Measurements from ENCODE around the gene GPR149. TPM values are rescaled to one million over a fixed set of nuclear protein-coding genes. Genes with fewer than 3 reads are reported as not detected.

The GPR149 gene
- total RNA-seq, 1 experiment from 2014 or later = not detected

- no peaks in the 10 kb centered on the region for H3K23me2 ChIP-seq (ENCODE audit: insufficient read length, low read depth, low read length, poor library complexity, severe bottlenecking)
These were observed 8.9 kb downstream of the GPR149 start for GRCh38 chr3:154421083-154421482.

More at GRCh38 chr3:154421083-154421482, 8.9 kb downstream of the GPR149 start:
- Mint-ChIP-seq H3K9me3 (no peaks in the 10 kb centered on the region; a peak in 1 of 5 replicates), H3K27me3 (ENCODE audit: low read depth) (peaks cover 12% of the 10 kb centered on the region), H3K4me3 (no peak overlapping the region), H3K4me1 (no peaks in the 10 kb centered on the region), H3K27ac (no peak overlapping the region), H3K36me3 (ENCODE audit: insufficient read depth in 1 of 3, low read depth in 3 of 3) (0 out of 7 replicates have a peak, but pooled peaks cover 0 to 3% (median 0%) of the 10 kb centered on the region in 3 experiments)
- H2AFZ ChIP-seq (ENCODE audit: low read length) = no peak overlapping the region
- no peak overlapping the region for H3K56ac ChIP-seq (ENCODE audit: insufficient read length, low read depth, low read length)
- no peak overlapping the region for H3K18ac ChIP-seq (ENCODE audit: insufficient read length, low read depth, low read length)
- H2BK15ac ChIP-seq (ENCODE audit: low read depth, low read length) = no peak overlapping the region
- H3K4ac ChIP-seq (ENCODE audit: low read depth, low read length) = no peak overlapping the region
- no peak overlapping the region for H3K27ac ChIP-seq (ENCODE audit: insufficient read length, low read depth, low read length)
- no peak overlapping the region for H2BK20ac ChIP-seq (ENCODE audit: low read depth, low read length, poor library complexity, severe bottlenecking)
- H3K9ac ChIP-seq (ENCODE audit: extremely low read depth, insufficient read length, low read length) = no peak overlapping the region
- DNase-seq = peak; percentile 23
- H3K4me2 ChIP-seq (ENCODE audit: insufficient read depth, insufficient read length, low read length) = no peak overlapping the region
- no CpG with 5 or more reads among the region's 3 CpGs for WGBS (ENCODE audit: extremely low coverage, insufficient read length, low lambda C conversion rate)
- H3K23ac ChIP-seq (ENCODE audit: insufficient read length, low read depth, low read length) = no peak overlapping the region
- no peaks in the 10 kb centered on the region for H3K9me3 ChIP-seq (ENCODE audit: control insufficient read depth, low read depth, low read length)
- no peak overlapping the region for H2BK12ac ChIP-seq (ENCODE audit: insufficient read length, low read depth, low read length)
- H4K20me1 ChIP-seq (ENCODE audit: control insufficient read depth, insufficient read depth, insufficient read length) = no peaks in the 10 kb centered on the region
- no peak overlapping the region for H4K91ac ChIP-seq (ENCODE audit: insufficient read length, low read depth, low read length)
- TF ChIP-seq CTCF (conservative IDR thresholded peaks at IDR 0.05) = no peak
- no peaks in the 10 kb centered on the region for H3K79me1 ChIP-seq (ENCODE audit: insufficient read depth, low read depth, low read length, poor library complexity, severe bottlenecking)
- H3T11ph ChIP-seq (ENCODE audit: low read length) = no peak overlapping the region
- H4K5ac ChIP-seq (ENCODE audit: insufficient read length, low read depth, low read length) = no peak overlapping the region
- no peak overlapping the region for H4K8ac ChIP-seq (replicated peaks; ENCODE audit: insufficient read length, low read depth, low read length)
- no peak overlapping the region for H2AK5ac ChIP-seq (ENCODE audit: insufficient read length, low read length)
- H2BK5ac ChIP-seq (ENCODE audit: insufficient read length, low read length) = no peak overlapping the region
- no peaks in the 10 kb centered on the region for H3K27me3 ChIP-seq (ENCODE audit: insufficient read depth, low read length)
- no peaks in the 10 kb centered on the region for H3K79me2 ChIP-seq (ENCODE audit: insufficient read depth, low read length)
- no peak overlapping the region for H3K14ac ChIP-seq (ENCODE audit: insufficient read depth, low read length)
- no peak overlapping the region for H2BK120ac ChIP-seq (ENCODE audit: low read depth, low read length, poor library complexity, severe bottlenecking)
- no peaks in the 10 kb centered on the region for H3K4me1 ChIP-seq (ENCODE audit: insufficient read depth, low read length)
